Superior temporal gyrus (tissue), 1 donor: ENCODE results near the gene LPCAT4.
"Not testable (repeated sequence)": the region's sequence is repeated elsewhere in the genome, so short reads cannot be mapped to it uniquely, and the experiment has no call there.

Experiments used
- DNase-seq: peaks from one replicate; pipeline ENCODE4 v3.0.0-alpha.2; 2016; ENCODE audit errors: extremely low spot score

LPCAT4 gene

DNA sequence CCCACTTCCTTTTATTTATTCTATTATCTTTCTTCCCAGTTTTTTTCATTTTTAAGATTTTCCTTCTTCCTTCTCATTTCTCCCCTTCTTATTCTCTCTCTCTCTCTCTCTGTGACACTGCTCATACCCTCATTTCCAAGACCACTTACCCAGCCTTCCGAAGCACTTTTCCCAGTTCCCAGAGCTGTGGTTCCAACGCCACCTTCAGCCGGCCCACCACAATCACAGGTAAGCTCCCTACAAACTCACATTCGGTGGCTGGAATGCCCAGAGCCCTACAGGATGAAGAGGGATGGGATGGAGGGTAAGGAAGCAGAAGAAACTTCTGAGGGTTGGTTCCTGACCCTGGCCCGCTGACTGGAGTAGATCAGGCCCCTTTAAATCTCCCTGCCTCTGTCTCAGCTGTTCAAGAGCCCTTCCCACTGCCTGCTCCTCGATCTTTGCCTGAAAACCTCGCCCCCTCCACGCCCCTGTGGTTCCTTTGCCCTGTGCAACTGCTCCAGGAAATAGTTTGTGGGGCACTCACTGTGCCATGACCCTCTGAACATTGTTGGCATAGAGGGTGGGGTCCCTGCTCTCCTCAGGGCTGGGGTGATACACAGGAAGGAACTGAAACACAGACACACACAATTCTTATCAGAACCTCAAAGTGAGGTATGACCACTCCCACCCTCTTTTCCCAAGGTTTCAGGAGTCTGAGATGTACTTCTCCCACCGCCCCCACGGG is 4.8 kb downstream of the LPCAT4 start:
- no peak for DNase-seq

DNA sequence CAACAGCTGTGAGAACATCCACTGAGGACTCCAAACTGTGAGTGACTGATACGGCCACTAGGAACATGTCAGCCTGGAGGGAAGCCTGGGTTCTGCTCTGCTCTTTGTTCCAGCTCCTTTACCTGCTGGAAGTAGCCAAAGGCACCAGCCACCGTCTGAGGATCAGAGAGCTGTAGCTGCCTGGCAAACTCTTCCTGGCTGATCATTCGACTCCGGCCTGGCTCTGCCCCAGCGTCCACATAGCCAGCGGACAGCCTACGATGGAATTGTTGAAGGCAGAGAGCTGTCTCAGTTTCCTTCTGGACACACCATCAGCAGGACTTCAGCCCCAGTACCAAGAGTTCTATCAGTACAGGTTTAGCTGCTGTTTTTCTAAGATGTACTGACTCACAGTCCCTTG is 5.7 kb downstream of the LPCAT4 start:
- DNase-seq, result no peak

DNA sequence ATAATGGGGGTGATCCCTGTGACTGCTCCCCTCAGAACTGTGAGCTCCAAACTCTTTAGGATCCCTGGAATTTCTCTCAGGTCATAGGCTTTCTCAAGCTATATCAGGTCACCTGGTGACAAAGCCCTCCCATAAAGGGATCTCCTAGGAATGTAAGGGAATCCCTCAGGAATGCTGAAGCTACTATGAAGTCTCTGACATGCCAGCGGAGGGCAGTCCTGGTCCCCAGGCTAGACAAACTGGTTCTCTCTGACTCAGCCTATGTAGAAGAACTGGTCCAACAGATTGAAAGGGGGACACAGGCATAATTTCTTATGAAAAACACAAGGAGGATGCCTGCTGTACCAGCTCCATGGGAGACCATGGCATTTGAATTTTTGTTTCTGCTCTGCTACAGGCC is 6.7 kb downstream of the LPCAT4 start:
- no peak for DNase-seq

DNA sequence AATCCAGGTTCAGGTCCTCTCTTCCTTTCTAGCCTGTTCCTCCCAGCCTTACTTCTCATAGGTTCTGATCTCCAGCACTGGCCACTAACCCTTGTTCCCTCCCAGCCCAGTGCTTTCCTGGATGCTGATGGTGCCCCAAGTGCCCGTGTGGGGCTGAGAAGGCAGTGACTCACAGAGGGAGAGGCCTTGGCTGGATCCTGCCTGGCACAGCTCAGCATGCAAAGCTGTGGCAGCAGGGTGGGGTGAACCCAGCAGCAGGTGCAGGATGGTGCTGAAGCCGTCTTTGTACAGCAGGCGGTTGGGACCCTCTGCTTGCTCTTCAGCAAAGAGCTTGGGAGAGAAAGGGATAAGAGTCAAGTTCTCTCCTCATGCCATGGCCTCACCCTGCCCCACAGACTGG is 7.6 kb downstream of the LPCAT4 start:
- DNase-seq, result no peak

DNA sequence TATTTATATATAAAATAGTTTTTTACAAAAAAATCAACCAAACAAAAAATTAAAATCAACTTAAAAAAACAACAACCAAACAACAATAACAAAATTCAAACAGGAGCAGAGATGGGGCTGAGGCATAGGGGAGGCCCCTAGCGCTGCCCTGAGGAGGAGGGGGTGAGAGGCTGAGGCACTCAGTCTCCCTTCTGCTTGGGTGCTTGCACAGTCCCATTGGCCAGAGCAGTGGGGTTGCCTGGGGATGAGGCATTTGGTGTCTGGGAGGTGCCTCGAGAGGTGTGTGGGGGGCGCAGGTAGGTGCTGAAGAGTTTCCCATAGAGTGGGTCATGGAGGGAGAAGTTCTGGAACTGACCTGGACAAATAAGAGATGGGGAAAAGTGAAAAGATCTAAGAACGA is 8.0 kb downstream of the LPCAT4 start:
- no peak for DNase-seq

DNA sequence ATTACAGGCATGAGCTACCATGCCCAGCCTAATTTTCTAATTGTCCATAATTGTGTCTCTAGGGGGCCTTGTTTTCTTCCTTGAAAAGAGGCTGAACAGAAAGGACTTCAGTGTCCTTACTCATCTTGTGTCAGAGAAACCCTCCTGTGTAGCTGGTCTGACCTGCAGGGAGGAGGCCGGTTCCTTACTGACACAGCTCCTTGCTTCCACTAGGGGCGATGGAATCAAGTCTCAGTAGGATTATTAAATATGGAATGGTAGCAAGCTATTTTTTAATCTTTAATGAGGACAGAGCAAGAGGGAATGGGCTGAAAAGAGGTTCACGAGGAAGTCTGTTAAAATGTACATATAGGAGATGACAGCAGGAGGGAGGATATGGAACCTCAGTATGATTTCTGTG is 8.6 kb downstream of the LPCAT4 start:
- no peak for DNase-seq

DNA sequence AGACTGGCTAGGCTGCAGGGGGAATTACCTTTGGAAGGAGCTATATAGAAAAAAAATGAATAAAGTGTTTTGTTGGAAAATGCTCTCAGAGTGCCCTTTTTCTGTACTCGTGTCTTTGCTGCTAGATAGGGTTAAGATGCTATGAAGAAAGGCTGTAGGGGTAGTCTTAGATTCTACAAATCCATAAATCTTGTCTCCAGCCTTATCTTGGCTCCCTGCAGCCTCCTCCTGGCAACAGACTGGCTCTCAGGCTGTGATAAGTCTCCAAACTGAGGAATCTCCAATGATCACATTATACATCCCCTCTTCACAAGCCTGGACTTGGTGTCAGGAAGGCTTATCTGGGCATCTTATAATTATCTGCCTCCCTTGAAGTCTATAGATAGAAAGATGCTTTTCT is 9.3 kb downstream of the LPCAT4 start:
- DNase-seq, result no peak

DNA sequence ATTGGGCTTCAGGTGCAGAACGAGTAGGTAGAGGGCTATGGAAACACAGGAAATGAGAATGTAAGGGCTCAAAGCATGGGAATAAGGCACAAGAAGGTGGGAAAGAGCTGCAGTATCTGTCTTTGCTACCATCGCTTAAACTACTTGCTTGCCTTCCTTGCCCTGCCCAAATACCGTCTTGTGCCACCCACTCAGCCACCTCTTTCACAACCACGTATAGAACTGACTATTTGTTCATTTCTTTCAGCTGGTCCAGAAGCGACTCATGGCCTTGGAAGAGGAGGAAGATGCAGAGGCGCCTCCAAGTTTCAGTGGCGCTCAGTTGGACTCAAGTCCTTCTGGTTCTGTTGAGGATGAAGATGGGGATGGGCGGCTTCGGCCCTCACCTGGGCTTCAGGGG is 11.8 kb downstream of the LPCAT4 start:
- DNase-seq, result no peak

DNA sequence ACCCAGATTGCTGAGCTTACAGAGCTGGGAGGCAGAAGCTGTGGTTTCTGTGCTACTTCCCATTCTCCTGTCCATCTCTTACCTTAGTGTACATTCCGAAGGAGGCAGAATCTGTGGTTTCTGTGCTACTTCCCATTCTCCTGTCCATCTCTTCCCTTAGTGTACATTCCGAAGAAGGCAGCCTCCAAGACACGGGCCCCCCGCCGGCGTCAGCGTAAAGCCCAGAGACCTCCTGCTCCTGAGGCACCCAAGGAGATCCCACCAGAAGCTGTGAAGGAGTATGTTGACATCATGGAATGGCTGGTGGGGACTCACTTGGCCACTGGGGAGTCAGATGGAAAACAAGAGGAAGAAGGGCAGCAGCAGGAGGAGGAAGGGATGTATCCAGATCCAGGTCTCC is 12.7 kb downstream of the LPCAT4 start:
- no peak for DNase-seq

DNA sequence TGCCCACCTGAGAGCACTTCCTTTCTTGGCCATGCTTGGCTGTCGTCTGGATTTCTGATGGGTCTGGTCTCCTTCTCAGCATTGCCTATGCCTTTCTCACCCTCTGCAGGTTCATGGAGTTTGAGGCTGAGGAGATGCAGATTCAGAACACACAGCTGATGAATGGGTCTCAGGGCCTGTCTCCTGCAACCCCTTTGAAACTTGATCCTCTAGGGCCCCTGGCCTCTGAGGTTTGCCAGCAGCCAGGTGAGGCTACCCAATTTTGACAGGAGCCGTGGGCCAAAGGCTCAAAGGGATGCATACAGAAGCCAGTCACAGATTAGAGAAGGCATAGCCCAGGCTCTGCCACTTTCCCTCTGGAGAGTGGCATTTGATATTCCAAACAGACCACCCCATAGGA is 13.4 kb downstream of the LPCAT4 start:
- DNase-seq, result no peak

DNA sequence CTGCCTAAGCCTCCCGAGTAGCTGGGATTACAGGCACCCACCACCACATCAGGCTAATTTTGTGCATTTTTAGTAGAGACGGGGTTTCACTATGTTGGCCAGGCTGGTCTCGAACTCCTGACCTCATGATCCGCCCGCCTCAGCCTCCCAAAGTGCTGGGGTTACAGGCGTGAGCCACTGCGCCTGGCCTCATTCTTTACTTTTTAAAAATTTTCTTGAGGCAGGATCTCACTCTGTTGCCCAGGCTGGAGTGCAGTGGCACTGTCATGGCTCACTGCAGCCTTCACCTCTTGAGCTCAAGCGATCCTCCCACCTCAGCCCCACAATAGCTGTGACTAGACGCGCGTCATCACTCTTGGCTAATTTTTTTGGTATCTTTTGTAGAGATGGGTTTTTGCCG is 14.0 kb downstream of the LPCAT4 start:
- not testable (repeated sequence) for DNase-seq

DNA sequence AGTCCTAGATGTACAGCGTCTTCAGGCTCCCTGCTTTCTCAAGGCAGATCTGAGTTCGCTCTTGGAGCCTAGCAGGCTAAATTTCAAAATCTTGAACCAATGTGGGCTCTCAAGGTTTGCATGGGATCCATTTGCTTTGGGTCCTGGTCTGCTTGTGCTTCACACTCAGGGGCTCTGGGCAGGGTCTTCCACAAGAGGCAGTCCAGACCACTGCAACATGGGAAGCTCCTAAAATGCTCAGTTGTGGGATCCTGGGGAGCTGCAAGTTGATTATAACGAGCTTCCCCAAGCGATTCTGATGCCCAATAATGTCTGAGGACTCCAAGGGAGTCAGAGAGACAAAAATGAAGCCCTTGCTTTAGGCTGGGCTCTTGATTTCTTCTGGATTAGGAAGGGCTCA is 17.2 kb downstream of the LPCAT4 start:
- no peak for DNase-seq

DNA sequence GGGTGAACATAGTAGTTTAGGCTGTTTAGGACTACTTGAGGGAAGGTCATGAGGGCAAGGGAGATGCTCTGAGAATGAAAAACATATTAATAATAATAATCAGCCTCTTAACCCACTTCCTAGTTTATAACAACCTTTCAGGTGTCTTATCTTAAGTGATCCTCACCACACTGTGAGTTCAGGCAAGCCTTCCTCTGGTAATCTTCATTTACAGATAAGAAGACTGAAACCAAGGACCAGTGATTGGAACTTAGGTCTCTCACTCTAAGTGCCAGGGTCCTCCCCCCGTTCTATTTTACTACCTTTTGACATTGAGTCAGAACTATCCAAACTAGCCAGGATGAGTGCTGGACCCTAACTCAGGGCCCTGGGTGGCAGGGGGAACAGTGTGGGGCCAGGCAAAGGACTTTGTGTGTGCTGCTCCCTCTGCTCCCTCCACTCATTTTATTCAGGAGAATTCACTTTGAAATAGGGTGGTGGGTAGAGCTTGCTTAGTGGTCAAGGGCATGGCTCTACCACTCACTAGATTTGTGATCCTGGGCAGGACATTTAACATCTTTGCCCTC is 18.2 kb downstream of the LPCAT4 start:
- no peak for DNase-seq

DNA sequence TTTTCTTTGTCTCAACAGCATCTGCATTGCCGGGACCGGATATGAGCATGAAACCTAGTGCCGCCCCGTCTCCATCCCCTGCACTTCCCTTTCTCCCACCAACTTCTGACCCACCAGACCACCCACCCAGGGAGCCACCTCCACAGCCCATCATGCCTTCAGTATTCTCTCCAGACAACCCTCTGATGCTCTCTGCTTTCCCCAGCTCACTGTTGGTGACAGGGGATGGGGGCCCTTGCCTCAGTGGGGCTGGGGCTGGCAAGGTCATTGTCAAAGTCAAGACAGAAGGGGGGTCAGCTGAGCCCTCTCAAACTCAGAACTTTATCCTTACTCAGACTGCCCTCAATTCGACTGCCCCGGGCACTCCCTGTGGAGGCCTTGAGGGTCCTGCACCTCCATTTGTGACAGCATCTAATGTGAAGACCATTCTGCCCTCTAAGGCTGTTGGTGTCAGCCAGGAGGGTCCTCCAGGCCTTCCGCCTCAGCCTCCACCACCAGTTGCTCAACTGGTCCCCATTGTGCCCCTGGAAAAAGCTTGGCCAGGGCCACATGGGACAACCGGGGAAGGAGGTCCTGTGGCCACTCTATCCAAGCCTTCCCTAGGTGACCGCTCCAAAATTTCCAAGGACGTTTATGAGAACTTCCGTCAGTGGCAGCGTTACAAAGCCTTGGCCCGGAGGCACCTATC is 18.9 kb downstream of the LPCAT4 start:
- DNase-seq, result no peak

DNA sequence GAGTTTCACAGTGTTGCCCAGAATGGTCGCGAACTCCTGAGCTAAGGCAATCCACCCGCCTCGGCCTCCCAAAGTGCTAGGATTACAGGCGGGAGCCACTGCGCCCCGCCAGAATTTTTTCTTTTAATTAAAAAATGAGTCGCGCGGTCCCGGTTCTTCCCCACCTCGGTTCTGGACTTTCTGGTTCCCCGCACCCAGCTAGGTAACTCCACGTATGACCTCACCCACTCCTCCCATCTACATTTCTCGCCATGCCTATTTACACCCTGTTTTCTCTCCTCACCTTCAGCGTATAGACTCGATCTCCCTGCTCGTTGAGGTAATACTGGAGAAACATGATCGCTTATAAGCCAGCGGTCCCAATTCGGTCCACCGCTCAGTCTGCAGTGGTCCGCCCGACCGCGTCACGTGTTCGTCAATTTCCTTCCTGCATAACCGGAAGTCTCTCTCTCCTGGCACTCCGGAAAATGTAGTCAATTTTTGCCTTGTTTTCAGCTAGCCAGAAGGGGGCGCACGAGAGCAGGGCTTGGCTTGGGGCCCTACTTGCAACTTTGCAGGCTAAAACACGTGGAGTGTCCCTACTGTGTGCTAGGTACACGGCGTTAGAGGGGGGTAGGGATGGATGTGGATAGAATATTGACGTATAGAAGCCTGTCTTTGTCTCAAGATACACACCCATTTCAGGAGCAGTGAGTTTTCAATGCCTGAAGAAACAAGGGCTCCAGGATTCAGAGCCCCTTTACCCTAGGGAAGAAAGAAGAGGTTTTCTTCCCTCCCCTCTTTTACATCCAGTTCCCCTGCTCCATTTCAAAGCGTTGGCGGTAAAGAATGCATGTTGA is 24.0 kb downstream of the LPCAT4 start, which contains the start of the genes NOP10 and NUTM1:
NOP10 (minus strand) TSS at position 400 of the 839 bp plus-strand sequence; CDS start at position 337, 63 bp downstream.
NUTM1 (plus strand) TSS at position 579 of the 839 bp plus-strand sequence. CDS start 382 bp downstream, outside the sequence.
- peak; percentile 97 for DNase-seq

DNA sequence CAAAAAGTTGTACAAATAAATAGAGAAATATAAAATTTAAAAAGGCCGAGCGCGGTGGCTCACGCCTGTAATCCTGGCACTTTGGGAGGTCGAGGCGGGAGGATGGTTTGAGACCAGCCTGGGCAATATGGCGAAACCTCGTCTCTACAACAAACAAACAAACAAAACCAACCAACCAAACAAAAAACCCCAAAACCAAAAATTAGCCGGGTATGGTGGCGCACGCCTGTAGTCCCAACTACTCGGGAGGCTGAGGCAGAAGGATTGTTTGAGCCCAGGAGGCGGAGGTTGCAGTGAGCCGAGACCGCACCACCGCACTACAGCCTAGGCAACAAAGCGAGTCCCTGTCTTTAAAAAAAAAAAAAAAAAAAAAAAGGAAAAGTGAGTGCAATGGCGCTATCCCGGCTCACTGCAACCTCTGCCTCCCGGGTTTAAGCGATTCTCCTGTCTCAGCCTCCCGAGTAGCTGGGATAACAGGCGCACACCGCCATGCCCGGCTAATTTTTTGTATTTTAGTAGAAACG is 24.7 kb downstream of the LPCAT4 start:
- not testable (repeated sequence) for DNase-seq

DNA sequence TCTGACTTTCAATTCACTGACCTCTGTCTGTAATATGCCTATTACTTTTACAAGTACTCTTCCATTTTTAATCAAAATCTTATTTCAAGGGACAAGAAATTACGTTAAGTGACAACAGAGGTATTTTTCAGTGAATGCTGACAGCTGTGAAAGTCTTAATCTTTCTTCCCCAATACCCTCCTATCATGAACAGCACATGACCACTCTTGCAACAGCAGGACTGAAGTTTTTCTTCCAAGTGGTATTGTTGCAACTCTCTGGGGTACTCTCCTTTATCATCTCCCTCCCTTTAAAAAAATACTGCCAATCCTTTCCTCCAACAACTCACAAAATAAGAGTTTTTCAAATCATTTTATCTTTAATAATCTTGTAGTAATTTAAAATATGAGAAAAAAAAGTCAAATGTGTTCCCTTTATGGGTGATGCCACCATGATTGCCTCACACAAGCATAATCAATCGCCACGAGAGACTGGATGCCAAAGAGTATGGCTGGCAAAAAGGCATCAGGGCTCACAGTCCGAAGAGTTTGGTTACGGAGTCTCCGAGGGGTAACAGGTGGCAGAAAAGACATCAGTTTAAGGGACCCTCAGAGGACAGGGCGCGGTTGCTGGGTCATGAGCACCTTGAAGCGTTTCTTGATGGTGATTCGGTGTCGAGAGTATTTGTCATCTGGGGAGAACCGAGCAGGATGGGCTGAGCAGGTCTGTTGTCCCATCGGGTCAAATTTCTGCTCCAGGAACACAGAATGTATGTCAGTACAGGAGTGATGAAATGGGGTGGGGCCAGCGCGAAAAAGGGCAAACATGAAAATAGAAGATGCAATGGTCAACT is 25.4 kb downstream of the LPCAT4 start:
- DNase-seq, result no peak

DNA sequence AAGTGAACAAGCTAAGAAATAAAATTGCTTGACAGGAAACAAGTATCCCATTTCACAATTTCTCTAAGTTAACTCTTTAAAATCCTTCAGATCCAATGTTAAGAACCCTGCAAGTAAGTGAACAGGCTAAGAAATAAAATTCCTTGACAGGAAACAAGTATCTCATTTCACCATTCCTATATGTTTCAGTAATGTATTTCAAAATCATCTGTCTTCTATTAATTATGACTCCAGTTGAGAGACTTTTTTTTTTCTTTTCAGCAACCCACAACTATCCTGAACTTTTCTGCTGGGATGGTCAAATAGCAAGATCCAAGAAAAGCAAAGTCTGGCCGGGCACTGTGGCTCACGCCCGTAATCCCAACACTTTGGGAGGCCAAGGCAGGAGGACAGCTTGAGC is 27.1 kb downstream of the LPCAT4 start:
- no peak for DNase-seq

DNA sequence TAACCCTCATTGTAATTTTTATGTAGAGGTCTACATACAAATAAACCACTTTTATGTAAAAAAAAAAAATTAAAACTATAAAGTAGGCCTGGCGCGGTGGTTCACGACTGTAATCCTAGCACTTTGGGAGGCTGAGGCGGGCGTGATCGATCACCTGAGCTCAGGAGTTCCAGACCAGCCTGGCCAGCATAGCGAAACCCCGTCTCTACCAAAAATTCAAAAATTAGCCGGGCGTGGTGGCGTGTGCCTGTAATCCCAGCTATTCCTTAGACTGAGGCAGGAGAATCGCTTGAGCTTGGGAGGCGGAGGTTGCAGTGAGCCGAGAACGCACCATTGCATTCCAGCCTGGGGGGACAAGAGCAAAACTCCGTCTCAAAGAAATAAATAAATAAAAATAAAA is 28.6 kb downstream of the LPCAT4 start:
- no peak for DNase-seq

DNA sequence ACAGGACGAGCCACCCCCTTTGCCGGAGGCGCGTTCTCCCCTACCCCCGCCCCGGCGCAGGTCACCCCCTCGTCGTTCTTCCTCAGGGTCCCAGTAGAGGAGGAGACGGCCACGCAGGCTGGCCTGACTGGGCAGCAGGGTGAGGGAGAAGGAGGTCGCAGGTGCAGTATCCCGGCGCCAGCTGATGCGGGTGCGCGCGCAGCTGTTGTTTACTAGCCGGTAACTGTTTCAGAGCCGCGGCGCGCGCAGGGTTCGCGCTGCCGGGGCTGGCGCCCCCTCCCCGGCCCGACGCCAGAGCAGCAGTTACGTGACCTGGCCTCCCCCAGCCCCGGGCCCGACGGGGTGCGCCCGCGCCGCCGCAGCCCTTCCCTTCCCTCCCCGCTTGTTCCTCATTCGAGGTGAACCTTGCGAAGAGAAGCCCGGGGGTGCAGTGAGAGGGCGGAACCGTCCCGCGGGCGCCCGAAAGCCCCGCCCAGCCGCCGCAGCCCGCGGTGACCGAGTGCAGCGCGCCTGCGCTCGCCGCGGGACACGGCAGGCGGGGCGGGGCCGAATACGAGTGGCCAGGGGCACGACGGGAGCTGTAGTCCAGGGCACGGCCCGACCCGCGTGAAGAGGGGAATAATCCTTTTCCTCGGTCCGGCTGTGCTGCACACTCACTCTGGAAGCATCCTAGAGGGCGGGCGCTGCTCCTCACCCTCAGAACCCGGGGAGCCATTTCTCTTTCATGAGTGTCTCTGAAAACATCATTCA is 29.3 kb downstream of the LPCAT4 start, which contains the start of gene SLC12A6:
SLC12A6 (minus strand) TSS at position 225 of the 750 bp plus-strand sequence. CDS start 1,101 bp downstream, outside the sequence.
- peak; percentile 90 for DNase-seq
